HepG2 (cell line): ENCODE measurements around the gene KLHL30. TPM values are rescaled to one million over a fixed set of nuclear protein-coding genes. Genes with fewer than 3 reads are reported as not detected.

ENCODE experiments used
- ARID4A ChIP-seq: sonication (generic); formaldehyde crosslinking; IDR thresholded peaks from 2 replicates; pipeline ENCODE4 v1.5.0; 2020; ENCODE audit warnings: mild to moderate bottlenecking, missing genetic modification reagents, borderline replicate concordance
- CAMTA2 ChIP-seq: sonication (generic); formaldehyde crosslinking; IDR thresholded peaks from 2 replicates; pipeline ENCODE4 v1.4.0; 2020; ENCODE audit warnings: mild to moderate bottlenecking, missing genetic modification reagents, borderline replicate concordance
- FOXC1 ChIP-seq: sonication (generic); formaldehyde crosslinking; IDR thresholded peaks from 2 replicates; pipeline ENCODE4 v1.8.0; 2022; ENCODE audit warnings: mild to moderate bottlenecking, missing genetic modification reagents, borderline replicate concordance
- HNF4A ChIP-seq: sonication (generic); formaldehyde crosslinking; IDR thresholded peaks from 2 replicates; pipeline ENCODE4 v1.4.0; 2020; ENCODE audit warnings: missing genetic modification reagents
- NR2C2 ChIP-seq: sonication (generic); formaldehyde crosslinking; IDR thresholded peaks from 2 replicates; pipeline ENCODE4 v1.4.0; 2020; ENCODE audit warnings: missing genetic modification reagents, mild to moderate bottlenecking, moderate library complexity, borderline replicate concordance
- TEAD3 ChIP-seq: optimal IDR thresholded peaks from 2 replicates; pipeline ENCODE3; 2016; ENCODE audit warnings: borderline replicate concordance
- ZFP91 ChIP-seq: sonication (generic); formaldehyde crosslinking; IDR thresholded peaks from 2 replicates; pipeline ENCODE4 v1.9.0; 2022; ENCODE audit warnings: missing genetic modification reagents, mild to moderate bottlenecking, borderline replicate concordance
- ZFYVE20 ChIP-seq: sonication (generic); formaldehyde crosslinking; IDR thresholded peaks from 2 replicates; pipeline ENCODE4 v1.8.0; 2023; ENCODE audit warnings: low read depth, mild to moderate bottlenecking, moderate library complexity, missing genetic modification reagents, borderline replicate concordance
- ZNF646 ChIP-seq: sonication (generic); formaldehyde crosslinking; IDR thresholded peaks from 2 replicates; pipeline ENCODE4 v1.9.0; 2021; ENCODE audit warnings: mild to moderate bottlenecking, missing genetic modification reagents
- polyA plus RNA-seq, 8 experiments: library from polyadenylated mRNA; depleted of rRNA in 3 of 8; stranded (reverse) in 7 of 8; unstranded in 1 of 8; fragments of >200 nt; fragmentation: Illumina TruSeq in 4 of 8; extraction: Trizol in 4 of 8; gene quantifications; 2 replicates each; pipeline versions ENCODE4 v1.2.1 to v1.2.3, GENCODE V29; 2011 to 2016; ENCODE audit warnings: low read depth in 4 of 8, missing spikeins in 1 of 8, mixed read lengths in 1 of 8; ENCODE audit not compliant: insufficient read depth in 1 of 8
- total RNA-seq, 5 experiments: library from RNA; depleted of rRNA; stranded (reverse); fragments of >200 nt; fragmentation: Illumina TruSeq; extraction: Trizol; gene quantifications; 2 replicates each; pipeline ENCODE4 v1.2.3, GENCODE V29; 2016; ENCODE audit warnings: low read depth in 1 of 5
- TF ChIP-seq, protein P1 (sequence below): IDR thresholded peaks from 2 replicates; pipeline ENCODE4 v1.6.1; 2016; ENCODE audit warnings: control low read depth
- TF ChIP-seq, protein P2 (sequence below): sonication (generic); formaldehyde crosslinking; IDR thresholded peaks from 2 replicates; pipeline ENCODE4 v1.8.0; 2022; ENCODE audit warnings: missing genetic modification reagents, mild to moderate bottlenecking, inconsistent platforms, borderline replicate concordance

KLHL30 gene
- total and polyA plus RNA-seq, 2 of the 13 experiments (the other 11 are each of a cell fraction or from before 2014, with no cell fraction given) = 0.05 TPM; not detected in 1

DNA sequence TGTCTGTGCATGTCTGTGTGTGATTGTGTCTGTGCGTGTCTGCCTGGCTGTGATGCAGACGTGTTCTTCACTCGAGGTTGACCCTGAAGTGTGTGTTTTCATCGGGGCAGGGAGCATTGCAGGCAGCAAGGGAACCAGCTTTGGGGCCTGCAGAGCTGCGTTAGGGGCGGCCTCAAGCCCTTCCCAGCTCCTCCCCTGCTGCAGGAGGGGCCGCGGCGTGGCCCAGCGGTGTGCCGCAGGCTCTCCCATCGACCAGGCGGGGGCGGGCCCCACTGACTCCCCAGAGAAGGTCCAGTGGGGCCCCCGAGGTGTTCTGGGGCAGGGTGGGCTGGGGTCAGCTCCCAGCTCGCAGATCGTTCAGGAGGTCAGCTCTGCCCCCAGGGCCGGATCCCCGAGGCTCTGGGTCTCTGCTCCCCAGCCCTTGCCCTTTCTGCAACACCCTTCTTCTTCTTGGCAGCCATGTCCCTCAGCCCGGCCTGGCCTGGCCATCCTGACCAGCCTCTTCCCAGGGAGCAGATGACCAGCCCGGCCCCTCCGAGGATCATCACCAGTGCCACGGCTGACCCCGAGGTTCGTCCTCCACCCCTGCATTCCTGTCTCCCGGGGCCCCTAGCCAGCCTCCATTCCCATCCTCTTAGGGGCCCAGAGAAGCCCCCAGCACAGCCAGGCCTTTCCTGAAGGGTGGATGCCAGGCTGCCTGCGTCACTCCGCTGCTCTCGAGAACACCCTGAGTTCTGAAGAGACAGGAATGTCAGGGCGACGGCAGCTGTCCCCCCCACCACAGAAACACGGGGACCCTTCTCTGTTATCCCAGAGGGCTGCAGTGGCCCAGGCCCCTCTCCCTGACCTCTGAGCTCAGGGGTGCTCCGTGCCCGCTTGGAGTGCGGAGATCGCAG, 11.1 kb upstream of the KLHL30 start (continued):
- TF ChIP-seq TEAD3 = peak; percentile 41
- TF ChIP-seq FOXC1 = 0 out of 2 replicates have a peak, but pooled peaks have one; percentile 42
- peak; percentile 97 for TF ChIP-seq ZNF646 (CRISPR knock-in tag)
- TF ChIP-seq ARID4A (CRISPR knock-in tag) = peak; percentile 50; the same call in 1 of the 2 replicates
- TF ChIP-seq HNF4A = 0 out of 2 replicates have a peak, but pooled peaks have one; percentile 9
- TF ChIP-seq, protein P1, sequence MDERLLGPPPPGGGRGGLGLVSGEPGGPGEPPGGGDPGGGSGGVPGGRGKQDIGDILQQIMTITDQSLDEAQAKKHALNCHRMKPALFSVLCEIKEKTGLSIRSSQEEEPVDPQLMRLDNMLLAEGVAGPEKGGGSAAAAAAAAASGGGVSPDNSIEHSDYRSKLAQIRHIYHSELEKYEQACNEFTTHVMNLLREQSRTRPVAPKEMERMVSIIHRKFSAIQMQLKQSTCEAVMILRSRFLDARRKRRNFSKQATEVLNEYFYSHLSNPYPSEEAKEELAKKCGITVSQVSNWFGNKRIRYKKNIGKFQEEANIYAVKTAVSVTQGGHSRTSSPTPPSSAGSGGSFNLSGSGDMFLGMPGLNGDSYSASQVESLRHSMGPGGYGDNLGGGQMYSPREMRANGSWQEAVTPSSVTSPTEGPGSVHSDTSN (CRISPR knock-in tag) = no peak
- TF ChIP-seq CAMTA2 (CRISPR knock-in tag) = no peak
- no peak for TF ChIP-seq NR2C2 (CRISPR knock-in tag)
- TF ChIP-seq, protein P2, sequence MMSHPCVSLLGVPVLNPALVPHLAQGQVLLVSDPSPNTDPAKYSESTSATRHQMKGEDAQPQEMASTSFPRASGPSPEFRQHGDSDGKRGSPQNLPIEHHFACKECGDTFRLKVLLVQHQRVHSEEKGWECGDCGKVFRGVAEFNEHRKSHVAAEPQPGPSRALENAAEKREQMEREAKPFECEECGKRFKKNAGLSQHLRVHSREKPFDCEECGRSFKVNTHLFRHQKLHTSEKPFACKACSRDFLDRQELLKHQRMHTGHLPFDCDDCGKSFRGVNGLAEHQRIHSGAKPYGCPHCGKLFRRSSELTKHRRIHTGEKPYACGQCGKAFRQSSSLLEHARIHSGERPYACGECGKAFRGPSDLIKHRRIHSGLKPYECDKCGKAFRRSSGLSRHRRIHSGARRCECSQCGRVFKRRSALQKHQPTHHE = no peak
- TF ChIP-seq ZFYVE20 (CRISPR knock-in tag) = no peak
- TF ChIP-seq ZFP91 (CRISPR knock-in tag) = peak; percentile 60; the same call in 1 of the 2 replicates
